GM12878 (cell line): ENCODE data around the gene CARM1. TPM values are rescaled to one million over a fixed set of nuclear protein-coding genes. Genes with fewer than 3 reads are reported as not detected.
"Not testable (repeated sequence)": the region's sequence is repeated elsewhere in the genome, so short reads cannot be mapped to it uniquely, and the experiment has no call there.

ENCODE experiments used
- ATAC-seq: fragments of 200-7000 bp; cut with Tn5 transposase; 3 replicates; pipeline ENCODE4 v1.9.1; 2020; ENCODE audit warnings: mild to moderate bottlenecking, moderate library complexity
- BruUV-seq: library from RNA; stranded (reverse); fragments of 400-500 nt; replicated peaks from 2 replicates; lab custom pipeline; 2021; lab: Mats Ljungman, UMichigan
- CTCF ChIA-PET: fragments of 300-600 bp; sonication (Branson Sonifier 250); formaldehyde crosslinking; extraction: SDS; loops from one replicate; lab custom pipeline; 2021; ENCODE audit warnings: inconsistent platforms; lab: Yijun Ruan, JAX
- POLR2A ChIA-PET: fragments of 350-600 bp; formaldehyde crosslinking; extraction: SDS; loops from one replicate; lab custom pipeline; 2021; ENCODE audit warnings: inconsistent platforms; lab: Charles Lee
- RAD21 ChIA-PET: fragments of 300-600 bp; sonication (Branson Sonifier 250); formaldehyde crosslinking; loops from one replicate; lab custom pipeline; 2023; ENCODE audit warnings: antibody characterized with exemption; ENCODE audit not compliant: unreplicated experiment; lab: Charles Lee
- SMC1A ChIA-PET: fragments of 300-600 bp; sonication (Branson Sonifier 250); formaldehyde crosslinking; loops from one replicate; lab custom pipeline; 2023; ENCODE audit not compliant: unreplicated experiment, uncharacterized antibody; lab: Charles Lee
- DNase-seq: peaks from one replicate; pipeline ENCODE4 v3.0.0-alpha.2; 2011; ENCODE audit warnings: low read depth, low spot score
- FAIRE-seq: peaks from 3 replicates; lab custom pipeline; 2011; peaks lifted over from hg19 to GRCh38; lab: Jason Lieb, UNC
- H2AFZ ChIP-seq: 2 replicates; pipeline ENCODE4 v1.6.0; 2011; ENCODE audit warnings: low read depth, low read length, control low read depth; ENCODE audit not compliant: control insufficient read depth
- H3K27ac ChIP-seq: 2 replicates; pipeline ENCODE4 v1.5.1; 2011; ENCODE audit warnings: control low read depth; ENCODE audit not compliant: control insufficient read depth, insufficient read depth
- H3K27me3 ChIP-seq, 2 experiments: replicated peaks in 1 of 2; 2 replicates each; pipeline versions ENCODE4 v1.6.0 to v1.6.1; 2011; ENCODE audit warnings: low read length in 1 of 2; ENCODE audit not compliant: control insufficient read depth in 2 of 2, insufficient read depth in 2 of 2
- H3K36me3 ChIP-seq, 2 experiments: 2 replicates each; pipeline ENCODE4 v1.5.1; 2011; ENCODE audit warnings: low read length in 1 of 2; ENCODE audit not compliant: control insufficient read depth in 2 of 2, insufficient read depth in 2 of 2
- H3K4me1 ChIP-seq: 2 replicates; pipeline ENCODE4 v1.6.1; 2011; ENCODE audit warnings: mild to moderate bottlenecking, low read length, moderate library complexity, mixed read lengths; ENCODE audit not compliant: control insufficient read depth, insufficient read depth
- H3K4me2 ChIP-seq: 2 replicates; pipeline ENCODE4 v1.6.0; 2011; ENCODE audit warnings: control low read depth; ENCODE audit not compliant: control insufficient read depth, insufficient read depth
- H3K4me3 ChIP-seq: fragments of 200-600 bp; sonication (generic); 2 replicates; pipeline ENCODE4 v1.5.1; 2016
- H3K79me2 ChIP-seq: 2 replicates; pipeline ENCODE4 v1.6.0; 2011; ENCODE audit warnings: low read length; ENCODE audit not compliant: control insufficient read depth, insufficient read depth
- H3K9ac ChIP-seq: 2 replicates; pipeline ENCODE4 v1.8.0; 2011; ENCODE audit warnings: low read length, control low read depth, mixed read lengths; ENCODE audit not compliant: control insufficient read depth, insufficient read depth
- H3K9me3 ChIP-seq: replicated peaks from 3 replicates; pipeline ENCODE4 v1.5.1; 2011; ENCODE audit warnings: mild to moderate bottlenecking, low read length; ENCODE audit not compliant: control insufficient read depth, insufficient read depth
- H4K20me1 ChIP-seq: 2 replicates; pipeline ENCODE4 v1.6.0; 2011; ENCODE audit not compliant: control insufficient read depth, insufficient read depth
- GATAD2B ChIP-seq: fragments of 450-650 bp; conservative IDR thresholded peaks from 2 replicates; pipeline ENCODE4 v1.6.1; 2017; ENCODE audit warnings: low read depth, mild to moderate bottlenecking, moderate library complexity
- HCFC1 ChIP-seq: fragments of 150-350 bp; IDR thresholded peaks from 2 replicates; pipeline ENCODE4 v1.6.1; 2014; ENCODE audit warnings: low read length
- NFYA ChIP-seq: IDR thresholded peaks from 2 replicates; pipeline ENCODE4 v1.6.1; 2011; ENCODE audit warnings: low read depth, mild to moderate bottlenecking, low read length, improper control_type of control experiment, borderline replicate concordance
- WGBS: methylation state at CpG from one replicate; pipeline ENCODE4 v1.1.6; 2016; ENCODE audit warnings: low lambda C conversion rate; ENCODE audit not compliant: insufficient replicate concordance, insufficient coverage; ENCODE audit errors: missing lambda C conversion rate; 5-methylcytosine and 5-hydroxymethylcytosine counted together
- in situ Hi-C: fragments of 300-500 bp; cut with MboI; formaldehyde crosslinking; loops from 9 replicates; pipeline ENCODE4 v1.14.3; 2018; ENCODE audit warnings: mixed read lengths
- intact Hi-C: fragments of 100-400 bp; cut with micrococcal nuclease; formaldehyde crosslinking; loops from one replicate; pipeline ENCODE4 v1.14.2; 2022; ENCODE audit not compliant: unreplicated experiment
- polyA plus RNA-seq, 11 experiments: library from polyadenylated mRNA; depleted of rRNA in 4 of 11; unstranded in 6 of 11; stranded (reverse) in 5 of 11; fragments of >200 nt; fragmentation: Nextera tagmentation in 4 of 11; fragmentation: Illumina TruSeq in 1 of 11; extraction: Ambion mirVana in 4 of 11; extraction: Trizol in 1 of 11; gene quantifications; 1 replicate in 1 of 11; 2 replicates in 10 of 11; pipeline versions ENCODE4 v1.2.1 to v1.2.3, GENCODE V29; 2011 to 2016; ENCODE audit warnings: inconsistent platforms in 2 of 11, missing spikeins in 2 of 11, low read depth in 1 of 11
- total RNA-seq, 4 experiments: library from RNA; depleted of rRNA in 3 of 4; stranded (reverse); fragments of >200 nt in 3 of 4; fragmentation: Illumina TruSeq in 1 of 4; extraction: Trizol in 1 of 4; gene quantifications; 2 replicates each; pipeline versions ENCODE4 v1.2.1 to v1.2.3, GENCODE V29; 2013 to 2021
- TF ChIP-seq, protein P1 (sequence below): IDR thresholded peaks from 2 replicates; pipeline ENCODE4 v1.6.1; 2012; ENCODE audit warnings: mild to moderate bottlenecking, low read depth, low read length

CARM1 gene
- total and polyA plus RNA-seq, 10 of the 15 experiments (the other 5 are each of a cell fraction or from before 2014, with no cell fraction given) = 0.45 to 116 (median 39.7) TPM

DNA sequence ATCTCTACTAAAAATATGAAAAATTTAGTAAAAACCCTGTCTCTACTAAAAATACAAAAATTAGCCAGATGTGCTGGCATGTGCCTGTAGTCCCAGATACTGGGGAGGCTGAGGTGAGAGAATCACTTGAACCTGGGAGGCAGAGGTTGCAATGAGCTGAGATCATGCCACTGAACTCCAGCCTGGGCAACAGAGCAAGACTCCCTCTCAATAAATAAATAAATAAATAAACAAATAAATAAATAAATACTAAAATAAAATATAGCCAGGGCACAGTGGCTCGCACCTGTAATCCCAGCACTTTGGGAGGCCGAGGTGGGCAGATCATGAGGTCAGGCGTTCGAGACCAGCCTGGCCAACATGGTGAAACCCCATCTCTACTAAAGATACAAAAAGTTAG, 72.1 kb downstream of the CARM1 start:
- ChIA-PET POLR2A (interaction anchor here (1.2 to 2.2 kb wide), 2 partner anchors 14 to 146 kb away, joined by 3 to 10 read pairs; partner anchors contain the start of gene LDLR), RAD21 (interaction anchor here (1.0 to 4.4 kb wide), 6 partner anchors 11 to 182 kb away, joined by 3 to 30 read pairs (median 12); partner anchors contain the start of gene SMARCA4), CTCF (interaction anchor here (0.8 to 4.8 kb wide), 9 partner anchors 8 to 92 kb away, joined by 3 to 39 read pairs (median 20); no protein-coding TSS in a partner anchor), SMC1A (interaction anchor here (1.0 to 2.9 kb wide), 7 partner anchors 9 to 77 kb away, joined by 3 to 18 read pairs (median 7); partner anchors contain the start of gene SMARCA4)
- FAIRE-seq, ATAC-seq, H3K27ac ChIP-seq, H2AFZ ChIP-seq, H3K4me2 ChIP-seq, H3K9ac ChIP-seq, BruUV-seq, H3K79me2 ChIP-seq, DNase-seq, H3K27me3 ChIP-seq, H3K36me3 ChIP-seq, in situ Hi-C loops, H4K20me1 ChIP-seq, H3K9me3 ChIP-seq, H3K4me1 ChIP-seq, H3K4me3 ChIP-seq: not testable (repeated sequence)
- intact Hi-C loops = loop anchor here (2.0 to 10.0 kb wide), 3 partner anchors 37 to 189 kb away; no protein-coding TSS in a partner anchor
- 53% methylated on average over 4 of the region's 4 CpGs for WGBS

DNA sequence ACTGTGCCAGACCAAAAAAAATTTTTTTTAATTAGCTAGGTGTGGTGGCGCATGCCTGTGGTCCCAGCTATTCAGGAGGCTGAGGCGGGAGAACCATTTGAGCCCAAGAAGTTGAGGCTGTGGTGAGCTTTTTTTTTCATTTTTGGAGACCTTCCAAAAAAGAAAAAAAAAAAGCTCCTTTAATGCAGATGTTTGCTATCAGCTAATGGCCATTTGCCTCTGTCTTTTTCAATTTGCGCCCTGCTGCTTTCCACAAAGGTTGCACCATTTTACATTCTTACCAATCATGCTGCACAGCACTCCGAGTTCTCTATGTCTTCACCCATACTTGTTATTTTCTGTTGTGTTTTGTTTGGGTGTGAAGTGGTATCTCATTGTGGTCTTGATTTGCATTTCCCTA, 73.9 kb downstream of the CARM1 start:
- no peak for FAIRE-seq

More for the DNA sequence above, 73.9 kb downstream of the CARM1 start:
- SMC1A ChIA-PET = interaction anchor here (1.0 to 2.1 kb wide), 6 partner anchors 9 to 144 kb away, joined by 3 to 13 read pairs (median 6); partner anchors contain the start of gene LDLR
- Histone ChIP-seq H3K9ac (no peak overlapping the region), H3K4me1 (no peaks in the 10 kb centered on the region), H3K9me3 (no peaks in the 10 kb centered on the region), H4K20me1 (no peaks in the 10 kb centered on the region), H3K27ac (no peak overlapping the region), H3K4me2 (no peak overlapping the region), H3K4me3 (no peak overlapping the region), H2AFZ (peak overlapping the region; percentile 12; the same call in 1 of the 2 replicates), H3K27me3 (no peaks in the 10 kb centered on the region), H3K79me2 (no peaks in the 10 kb centered on the region), H3K36me3 (no peaks in the 10 kb centered on the region)
- WGBS = 80% methylated on average over 4 of the region's 4 CpGs
- RAD21 ChIA-PET = interaction anchor here (0.8 to 2.3 kb wide), 10 partner anchors 9 to 91 kb away, joined by 3 to 8 read pairs (median 4); no protein-coding TSS in a partner anchor
- BruUV-seq = no TSS peak
- ATAC-seq = no peak
- POLR2A ChIA-PET = interaction anchor here (0.6 to 2.3 kb wide), 9 partner anchors 9 to 260 kb away, joined by 3 to 13 read pairs (median 3); no protein-coding TSS in a partner anchor
- TF ChIP-seq HCFC1 (no peak), NFYA (no peak), GATAD2B (no peak)
- TF ChIP-seq, protein P1, sequence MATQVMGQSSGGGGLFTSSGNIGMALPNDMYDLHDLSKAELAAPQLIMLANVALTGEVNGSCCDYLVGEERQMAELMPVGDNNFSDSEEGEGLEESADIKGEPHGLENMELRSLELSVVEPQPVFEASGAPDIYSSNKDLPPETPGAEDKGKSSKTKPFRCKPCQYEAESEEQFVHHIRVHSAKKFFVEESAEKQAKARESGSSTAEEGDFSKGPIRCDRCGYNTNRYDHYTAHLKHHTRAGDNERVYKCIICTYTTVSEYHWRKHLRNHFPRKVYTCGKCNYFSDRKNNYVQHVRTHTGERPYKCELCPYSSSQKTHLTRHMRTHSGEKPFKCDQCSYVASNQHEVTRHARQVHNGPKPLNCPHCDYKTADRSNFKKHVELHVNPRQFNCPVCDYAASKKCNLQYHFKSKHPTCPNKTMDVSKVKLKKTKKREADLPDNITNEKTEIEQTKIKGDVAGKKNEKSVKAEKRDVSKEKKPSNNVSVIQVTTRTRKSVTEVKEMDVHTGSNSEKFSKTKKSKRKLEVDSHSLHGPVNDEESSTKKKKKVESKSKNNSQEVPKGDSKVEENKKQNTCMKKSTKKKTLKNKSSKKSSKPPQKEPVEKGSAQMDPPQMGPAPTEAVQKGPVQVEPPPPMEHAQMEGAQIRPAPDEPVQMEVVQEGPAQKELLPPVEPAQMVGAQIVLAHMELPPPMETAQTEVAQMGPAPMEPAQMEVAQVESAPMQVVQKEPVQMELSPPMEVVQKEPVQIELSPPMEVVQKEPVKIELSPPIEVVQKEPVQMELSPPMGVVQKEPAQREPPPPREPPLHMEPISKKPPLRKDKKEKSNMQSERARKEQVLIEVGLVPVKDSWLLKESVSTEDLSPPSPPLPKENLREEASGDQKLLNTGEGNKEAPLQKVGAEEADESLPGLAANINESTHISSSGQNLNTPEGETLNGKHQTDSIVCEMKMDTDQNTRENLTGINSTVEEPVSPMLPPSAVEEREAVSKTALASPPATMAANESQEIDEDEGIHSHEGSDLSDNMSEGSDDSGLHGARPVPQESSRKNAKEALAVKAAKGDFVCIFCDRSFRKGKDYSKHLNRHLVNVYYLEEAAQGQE = no peak
- intact Hi-C loops = loop anchor here (10.0 kb wide), 1 partner anchor 60 kb away; no protein-coding TSS in a partner anchor
- in situ Hi-C loops = no loop called here
- CTCF ChIA-PET = interaction anchor here (0.7 to 4.8 kb wide), 8 partner anchors 9 to 121 kb away, joined by 3 to 37 read pairs (median 4); no protein-coding TSS in a partner anchor
- no peak for DNase-seq
